GM18868 (cell line): ENCODE results near the gene RAD51B.
"Not testable (repeated sequence)": the region's sequence is repeated elsewhere in the genome, so short reads cannot be mapped to it uniquely, and the experiment has no call there.

Experiments
- ATAC-seq: cut with Tn5 transposase; IDR thresholded peaks from one replicate; pipeline ENCODE4 v1.9.1; 2021; ENCODE audit warnings: mild to moderate bottlenecking, moderate library complexity; ENCODE audit not compliant: unreplicated experiment

The RAD51B gene

GRCh38 chr14:68695326-68695768, 875.8 kb downstream of the RAD51B start:
- ATAC-seq: peak; percentile 89

- ATAC-seq: no peak
These were observed 876.3 kb downstream of the RAD51B start for GRCh38 chr14:68695856-68696255.

- ATAC-seq: no peak
These were observed 876.7 kb downstream of the RAD51B start for GRCh38 chr14:68696266-68696665.

- ATAC-seq: no peak
These were observed 877.3 kb downstream of the RAD51B start for GRCh38 chr14:68696721-68697495.

GRCh38 chr14:68698773-68699172, 879.2 kb downstream of the RAD51B start:
- ATAC-seq: not testable (repeated sequence)

GRCh38 chr14:68701001-68701741, 881.6 kb downstream of the RAD51B start:
- no peak for ATAC-seq

- ATAC-seq: no peak
These were observed 882.6 kb downstream of the RAD51B start for GRCh38 chr14:68702135-68702534.

GRCh38 chr14:68702578-68702977, 883.0 kb downstream of the RAD51B start:
- no peak for ATAC-seq

- no peak for ATAC-seq
These were observed 883.5 kb downstream of the RAD51B start for GRCh38 chr14:68703093-68703492.

- ATAC-seq: no peak
These were observed 885.4 kb downstream of the RAD51B start for GRCh38 chr14:68704736-68705720.

GRCh38 chr14:68705741-68706283, 886.2 kb downstream of the RAD51B start:
- ATAC-seq: no peak

- ATAC-seq: no peak
These were observed 887.9 kb downstream of the RAD51B start for GRCh38 chr14:68707482-68707881.

GRCh38 chr14:68708343-68708742, 888.8 kb downstream of the RAD51B start:
- ATAC-seq: no peak

- no peak for ATAC-seq
These were observed 889.4 kb downstream of the RAD51B start for GRCh38 chr14:68709007-68709406.

GRCh38 chr14:68710776-68711175, 891.2 kb downstream of the RAD51B start:
- no peak for ATAC-seq

GRCh38 chr14:68711561-68712309, 892.2 kb downstream of the RAD51B start:
- ATAC-seq: no peak

GRCh38 chr14:68712703-68713370, 893.3 kb downstream of the RAD51B start:
- ATAC-seq: no peak

- ATAC-seq: no peak
These were observed 894.2 kb downstream of the RAD51B start for GRCh38 chr14:68713782-68714181.
